Neural crest cell (in vitro differentiated cells): Measurements from ENCODE around the gene GDPD4. TPM values are rescaled to one million over a fixed set of nuclear protein-coding genes. Genes with fewer than 3 reads are reported as not detected.

Source experiments
- DNase-seq: peaks from one replicate; pipeline ENCODE4 v3.0.0; 2021; ENCODE audit warnings: low read depth, mixed read lengths, low spot score
- H3K27ac Mint-ChIP-seq: one replicate; pipeline ENCODE4 v1.8.0; 2021; ENCODE audit warnings: mild to moderate bottlenecking, mixed read lengths; ENCODE audit not compliant: unreplicated experiment
- H3K27me3 Mint-ChIP-seq: 2 replicates; pipeline ENCODE4 v1.8.0; 2021; ENCODE audit warnings: low read depth, mild to moderate bottlenecking, mixed read lengths
- H3K36me3 Mint-ChIP-seq: 2 replicates; pipeline ENCODE4 v1.8.0; 2021; ENCODE audit warnings: low read depth, mild to moderate bottlenecking, mixed read lengths
- H3K4me1 Mint-ChIP-seq: 2 replicates; pipeline ENCODE4 v1.8.0; 2021; ENCODE audit warnings: mixed read lengths
- H3K4me3 Mint-ChIP-seq: one replicate; pipeline ENCODE4 v1.8.0; 2021; ENCODE audit warnings: mild to moderate bottlenecking, mixed read lengths
- H3K9me3 Mint-ChIP-seq: 2 replicates; pipeline ENCODE4 v1.8.0; 2021; ENCODE audit warnings: mixed read lengths
- CTCF ChIP-seq: fragments of 200-600 bp; sonication (generic); conservative IDR thresholded peaks from 2 replicates; pipeline ENCODE4 v1.5.0; 2021; ENCODE audit warnings: antibody characterized with exemption, mild to moderate bottlenecking
- total RNA-seq: library from RNA; stranded (reverse); gene quantifications from 2 replicates; pipeline ENCODE4 v1.2.1, GENCODE V29; 2021

Gene GDPD4
- total RNA-seq, 1 donor from 2014 or later, result not detected

GRCh38 chr11:77320351-77320750 is 18.9 kb upstream of the GDPD4 start:
- Mint-ChIP-seq H3K9me3 (no peaks in the 10 kb centered on the region), H3K27ac (no peak overlapping the region), H3K27me3 (no peaks in the 10 kb centered on the region), H3K4me1 (peaks cover 6% of the 10 kb centered on the region), H3K36me3 (peaks cover 5% of the 10 kb centered on the region), H3K4me3 (no peak overlapping the region)
- DNase-seq, result no peak
- no peak for TF ChIP-seq CTCF

- no peak for DNase-seq
- Mint-ChIP-seq H3K27me3 (no peaks in the 10 kb centered on the region), H3K4me3 (no peak overlapping the region), H3K9me3 (no peaks in the 10 kb centered on the region), H3K4me1 (peaks cover 6% of the 10 kb centered on the region), H3K36me3 (peaks cover 5% of the 10 kb centered on the region), H3K27ac (no peak overlapping the region)
- no peak for TF ChIP-seq CTCF
These were observed 17.1 kb upstream of the GDPD4 start for GRCh38 chr11:77318600-77318999.

GRCh38 chr11:77316733-77317342 is 15.4 kb upstream of the GDPD4 start:
- no peaks in the 10 kb centered on the region for H3K36me3 Mint-ChIP-seq
- H3K27ac Mint-ChIP-seq, result no peak overlapping the region
- TF ChIP-seq CTCF, result no peak
- H3K4me3 Mint-ChIP-seq, result no peak overlapping the region
- DNase-seq, result no peak
- no peaks in the 10 kb centered on the region for H3K27me3 Mint-ChIP-seq
- no peaks in the 10 kb centered on the region for H3K4me1 Mint-ChIP-seq
- H3K9me3 Mint-ChIP-seq, result no peaks in the 10 kb centered on the region

GRCh38 chr11:77312107-77312506 is 10.6 kb upstream of the GDPD4 start:
- no peaks in the 10 kb centered on the region for H3K36me3 Mint-ChIP-seq
- no peak for DNase-seq
- no peaks in the 10 kb centered on the region for H3K4me1 Mint-ChIP-seq
- no peak for TF ChIP-seq CTCF
- H3K4me3 Mint-ChIP-seq, result no peak overlapping the region
- H3K27ac Mint-ChIP-seq, result no peak overlapping the region
- H3K27me3 Mint-ChIP-seq, result no peaks in the 10 kb centered on the region
- no peaks in the 10 kb centered on the region for H3K9me3 Mint-ChIP-seq

- no peaks in the 10 kb centered on the region for H3K4me1 Mint-ChIP-seq
- H3K27ac Mint-ChIP-seq, result no peak overlapping the region
- TF ChIP-seq CTCF, result no peak
- H3K36me3 Mint-ChIP-seq, result no peaks in the 10 kb centered on the region
- H3K27me3 Mint-ChIP-seq, result no peaks in the 10 kb centered on the region
- DNase-seq, result no peak
- H3K4me3 Mint-ChIP-seq, result no peak overlapping the region
- H3K9me3 Mint-ChIP-seq, result no peaks in the 10 kb centered on the region
These were observed 10.2 kb upstream of the GDPD4 start for GRCh38 chr11:77311701-77312100.
